CD4-positive, alpha-beta T cell treated with Interleukin-10 for 1 hour (primary cell): ENCODE measurements around the gene GPC3.
"Not testable (repeated sequence)": the region's sequence is repeated elsewhere in the genome, so short reads cannot be mapped to it uniquely, and the experiment has no call there.

Source experiments
- DNase-seq: peaks from one replicate; pipeline ENCODE4 v3.0.0-alpha.2; 2020

Gene GPC3

DNA sequence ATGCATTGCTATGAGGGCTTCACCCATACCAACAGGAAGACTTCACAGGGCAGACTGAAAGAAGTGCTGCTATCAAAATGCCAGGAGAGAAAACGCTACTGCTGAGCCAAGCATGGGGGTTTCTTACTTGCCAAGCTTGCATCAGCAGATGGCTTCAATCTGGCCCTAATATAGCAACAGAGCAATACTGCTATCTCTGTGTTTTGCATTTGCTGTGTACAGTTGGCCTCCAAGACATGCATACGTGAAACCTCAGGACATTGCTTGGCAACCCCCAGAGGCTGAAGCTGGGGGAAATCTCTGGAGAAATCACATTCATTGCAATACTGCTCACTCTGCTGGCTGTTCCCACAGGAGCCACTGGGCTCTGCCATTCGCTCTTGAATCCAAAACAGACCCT is 442.9 kb downstream of the GPC3 start:
- no peak for DNase-seq

DNA sequence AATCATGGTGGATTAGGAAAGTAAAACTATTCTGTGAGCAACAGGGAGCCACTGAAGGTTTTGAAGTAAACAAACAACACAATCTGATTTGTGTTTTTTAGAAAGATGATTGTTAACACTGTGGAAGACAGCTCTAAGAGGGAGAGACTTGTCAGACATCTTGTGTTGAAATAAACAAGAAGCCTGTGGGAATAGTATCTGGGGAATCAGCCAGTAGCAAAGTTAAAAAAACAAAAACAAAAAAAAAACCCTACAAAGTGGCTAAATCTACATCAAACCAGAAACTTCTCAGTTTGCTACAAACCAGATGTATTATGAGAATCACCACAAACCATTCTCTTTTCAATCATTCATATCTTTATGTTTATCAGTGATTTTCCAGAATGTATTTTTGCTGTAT is 444.4 kb downstream of the GPC3 start:
- no peak for DNase-seq

DNA sequence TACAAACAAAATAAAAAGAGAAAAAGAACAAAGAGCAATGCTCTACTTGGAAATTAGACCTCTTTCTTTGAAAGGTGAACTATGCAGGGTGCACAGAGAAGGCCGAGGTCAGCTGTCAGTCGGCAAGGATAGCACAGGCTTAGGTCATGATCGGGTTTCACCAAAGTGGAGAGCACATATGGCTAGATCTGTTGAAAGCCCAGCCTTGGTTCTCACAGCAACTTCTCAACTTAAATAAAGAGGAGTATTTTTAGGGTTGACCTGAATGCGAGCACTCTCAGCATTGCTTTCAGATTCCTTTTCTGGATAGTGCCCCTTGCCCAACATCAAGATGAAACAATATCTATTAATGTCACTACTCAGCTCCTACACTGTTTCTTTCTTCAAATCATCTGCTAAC is 447.2 kb downstream of the GPC3 start:
- no peak for DNase-seq

DNA sequence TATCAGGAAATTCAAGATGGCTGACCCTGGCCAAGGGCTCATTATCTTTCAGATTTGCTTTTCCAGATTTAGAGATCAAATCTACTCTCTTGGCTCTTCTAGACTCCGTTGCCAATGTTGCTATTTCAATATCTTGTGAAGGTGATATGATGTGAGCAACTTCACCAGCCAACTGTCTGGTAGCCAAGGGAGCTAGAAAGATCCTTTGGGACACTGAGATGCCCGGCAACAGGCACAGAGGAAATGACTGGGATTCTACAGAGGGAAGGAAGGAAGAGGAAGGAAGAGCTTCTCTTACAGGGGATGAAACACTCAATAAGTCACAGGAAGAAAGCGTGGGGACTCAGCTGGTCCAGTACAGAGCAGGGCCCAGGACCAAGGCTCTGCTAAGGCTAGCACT is 448.3 kb downstream of the GPC3 start:
- no peak for DNase-seq

DNA sequence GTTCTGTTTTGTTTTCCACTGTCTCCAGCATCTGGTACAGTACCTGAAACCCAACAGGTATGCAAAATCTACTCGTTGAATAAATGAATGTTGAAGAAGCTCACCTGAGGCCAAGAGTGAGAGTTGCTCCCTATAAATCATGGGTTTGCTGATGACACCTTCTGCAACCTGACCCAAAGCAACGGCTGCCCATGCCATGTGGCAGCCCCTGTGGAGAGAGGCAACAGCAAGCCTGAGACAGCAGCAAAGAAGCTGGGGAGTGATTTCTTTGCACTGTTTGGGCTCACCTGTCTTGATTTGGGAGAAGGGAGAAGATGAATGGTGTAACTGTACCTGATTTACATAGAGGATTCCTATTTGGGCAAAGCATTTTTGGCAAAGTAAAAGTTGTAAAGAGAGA is 450.3 kb downstream of the GPC3 start:
- DNase-seq: no peak

DNA sequence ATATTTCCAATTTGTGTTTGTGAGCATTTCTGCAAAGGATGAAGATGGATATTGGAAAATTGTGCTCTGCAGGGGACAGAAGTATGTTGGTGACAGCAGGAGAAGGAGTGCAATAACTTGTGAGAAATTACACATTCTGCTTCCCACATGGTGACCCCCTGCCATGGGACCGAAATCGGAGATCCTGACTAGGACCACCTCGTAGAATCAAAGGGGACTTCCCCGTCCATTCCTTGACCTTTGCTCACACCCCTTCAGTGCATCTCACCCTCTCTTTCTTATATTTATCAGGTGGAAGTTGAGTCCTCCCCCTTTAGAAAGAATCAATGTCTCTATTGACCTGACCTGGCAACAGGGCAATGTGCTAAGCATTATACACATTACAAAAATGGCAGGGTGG is 451.2 kb downstream of the GPC3 start:
- no peak for DNase-seq

DNA sequence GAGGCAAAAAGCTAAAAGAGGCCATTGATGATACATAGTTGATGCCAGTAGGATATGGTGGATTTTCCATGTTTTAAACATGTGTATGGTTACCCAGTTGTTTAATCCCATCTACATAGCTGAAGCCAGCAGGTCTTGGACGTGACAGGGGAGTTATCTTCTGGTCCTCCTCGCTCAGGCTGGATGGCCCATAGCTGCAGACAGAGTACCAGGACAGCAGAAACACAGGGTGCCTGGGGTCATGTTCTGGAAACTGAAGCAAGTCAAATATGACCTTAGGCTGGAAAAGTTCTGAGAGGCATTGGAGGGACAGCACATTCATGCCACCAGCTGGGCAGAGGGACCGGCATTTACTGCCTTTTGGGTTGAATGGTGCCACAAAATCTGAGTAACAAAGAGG is 452.1 kb downstream of the GPC3 start:
- no peak for DNase-seq

DNA sequence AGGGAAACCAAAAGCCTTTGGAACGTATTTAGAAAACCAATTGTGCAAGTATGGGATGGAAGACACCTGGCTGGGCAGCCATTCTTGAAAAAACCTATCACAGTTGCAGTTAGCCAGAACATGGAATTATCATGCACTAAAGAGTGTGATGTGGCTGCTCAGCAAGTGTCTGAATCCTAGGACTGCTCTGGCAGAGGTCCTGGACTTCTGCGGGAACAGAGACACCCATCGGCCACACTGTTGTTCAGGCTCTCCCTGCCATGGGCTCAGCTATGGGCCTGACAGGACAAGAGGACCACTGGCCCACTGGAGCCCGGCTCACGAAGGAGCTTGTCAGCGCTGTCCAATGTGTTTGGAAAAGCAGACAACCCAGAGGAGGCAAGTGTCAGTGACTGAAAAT is 454.4 kb downstream of the GPC3 start:
- no peak for DNase-seq

DNA sequence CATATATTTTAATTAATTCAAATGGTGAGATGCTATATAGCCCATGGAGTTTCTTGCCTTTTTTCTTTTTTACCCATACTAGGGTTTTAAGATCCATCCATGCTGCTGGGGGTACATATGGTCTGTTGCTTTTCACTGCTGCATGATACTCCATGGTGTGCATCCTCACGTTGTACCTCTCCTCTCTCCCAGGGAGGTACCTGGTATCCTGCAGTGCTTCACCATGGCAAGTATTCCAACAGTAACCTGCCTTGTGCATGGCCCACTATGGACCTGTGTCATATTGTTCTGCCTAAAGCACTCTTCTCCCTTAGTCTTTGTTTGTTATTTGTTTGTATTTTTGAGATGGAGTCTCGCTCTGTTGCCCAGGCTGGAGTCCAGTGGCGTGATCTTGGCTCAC is 455.8 kb downstream of the GPC3 start:
- DNase-seq: no peak

DNA sequence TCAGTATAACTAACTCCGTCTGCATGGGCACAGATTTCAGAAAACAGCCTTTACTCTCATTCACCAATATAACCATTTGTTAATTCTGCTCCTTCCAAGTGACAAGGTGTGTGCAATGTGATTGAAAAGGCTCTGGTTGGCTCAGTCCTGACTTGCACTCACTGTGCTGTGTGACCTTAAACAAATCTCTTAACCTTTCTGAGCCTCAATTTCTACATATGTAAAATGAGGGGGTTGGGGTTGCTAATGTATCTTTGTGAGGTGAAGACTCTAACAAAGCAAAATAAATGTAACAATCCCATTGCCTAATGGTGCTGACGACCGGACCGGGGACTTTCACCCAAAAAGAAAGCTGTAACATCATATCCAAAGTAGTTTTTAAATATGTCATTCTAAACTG is 457.6 kb downstream of the GPC3 start:
- no peak for DNase-seq

DNA sequence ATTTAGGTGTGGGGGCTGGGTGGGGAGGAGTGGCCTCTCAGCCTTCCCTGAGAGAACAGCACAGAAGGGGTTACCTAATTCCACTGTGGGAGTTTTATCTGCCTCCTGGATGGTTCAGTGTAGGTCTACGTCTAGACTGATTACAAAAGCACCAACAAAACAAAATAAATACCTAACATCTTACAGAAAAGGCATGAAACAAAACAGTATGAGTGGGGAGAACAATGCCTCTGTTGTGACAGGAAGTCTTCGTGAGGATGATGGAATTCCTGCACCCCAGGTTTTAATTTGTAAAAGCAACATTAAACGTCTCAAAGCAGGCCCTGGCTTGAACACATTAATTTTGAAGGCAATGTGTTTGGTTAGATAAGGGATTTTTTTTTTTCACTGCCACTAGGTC is 458.0 kb downstream of the GPC3 start:
- DNase-seq: no peak

DNA sequence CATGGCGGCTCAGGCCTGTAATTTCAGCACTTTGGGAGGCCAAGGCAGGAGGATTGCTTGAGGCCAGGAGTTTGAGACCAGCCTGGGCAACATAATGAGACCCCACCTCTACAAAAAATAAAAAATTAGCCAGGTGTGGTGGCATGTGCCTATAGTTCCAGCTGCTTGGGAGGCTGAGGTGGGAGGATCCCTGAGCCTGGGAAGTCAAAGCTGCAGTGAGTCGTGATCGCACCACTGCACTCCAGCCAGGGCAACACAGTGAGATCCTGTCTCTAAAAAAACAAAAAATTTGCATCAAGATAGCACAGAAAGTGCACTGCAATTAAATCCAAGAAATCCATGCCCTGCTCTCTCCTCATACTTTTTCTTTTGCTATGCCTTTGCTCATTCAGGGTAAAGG is 458.6 kb downstream of the GPC3 start:
- not testable (repeated sequence) for DNase-seq

DNA sequence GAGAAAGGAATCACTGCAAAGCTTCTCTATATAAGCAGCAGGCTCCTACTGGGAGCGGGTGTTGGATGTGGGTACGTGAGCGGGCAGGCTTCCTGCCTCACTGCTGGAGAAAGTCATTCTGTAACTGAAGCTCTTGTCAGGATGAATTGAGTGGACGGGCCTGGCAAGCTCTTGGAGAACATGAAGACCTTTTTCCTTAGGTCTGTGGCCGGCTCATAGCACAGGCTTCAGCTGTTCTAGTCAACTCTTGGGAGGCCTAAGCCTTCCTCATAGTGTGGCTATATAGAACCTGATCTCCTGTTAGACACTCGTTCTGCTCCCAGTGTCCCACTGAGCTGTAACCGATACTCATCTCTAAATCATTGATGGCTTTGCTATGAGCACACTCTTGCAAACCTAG is 461.9 kb downstream of the GPC3 start:
- DNase-seq: no peak

DNA sequence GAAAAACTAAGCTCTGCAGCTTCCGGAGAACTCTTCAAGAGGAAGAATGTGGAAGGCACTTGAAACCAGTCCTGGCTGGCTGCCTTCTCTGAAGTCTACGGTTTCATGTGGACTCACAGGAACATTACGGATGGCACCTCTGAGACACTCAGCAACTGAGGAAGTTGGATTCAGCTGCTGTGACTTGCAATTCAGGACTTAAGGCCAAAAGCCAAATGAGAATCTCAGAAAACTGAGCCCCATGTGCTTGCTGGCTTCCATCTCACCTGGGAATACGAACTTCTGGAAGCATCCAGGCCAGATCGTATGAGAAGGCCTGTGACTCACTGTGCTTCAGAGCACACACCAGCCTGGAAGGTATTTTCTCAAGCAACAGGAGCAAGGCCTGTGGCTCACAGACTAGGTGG is 462.3 kb downstream of the GPC3 start:
- DNase-seq: no peak

DNA sequence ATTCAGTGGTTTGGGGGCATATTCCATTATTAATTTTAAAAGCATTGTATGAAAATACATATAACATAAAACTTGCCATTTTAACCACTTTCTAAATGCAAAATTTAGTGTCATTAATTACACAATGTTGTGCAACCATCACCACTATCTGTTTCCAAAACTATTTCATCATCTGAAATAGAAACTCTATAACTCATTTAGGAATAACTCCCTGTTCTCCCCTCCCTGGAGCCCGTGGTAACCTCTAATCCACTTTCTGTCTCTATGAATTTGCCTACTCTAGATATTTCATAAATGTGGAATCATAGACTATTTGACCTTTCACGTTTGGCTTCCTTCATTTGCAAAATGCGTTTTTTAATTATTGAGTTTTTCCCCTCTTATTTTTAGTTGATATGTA is 468.7 kb downstream of the GPC3 start:
- no peak for DNase-seq

DNA sequence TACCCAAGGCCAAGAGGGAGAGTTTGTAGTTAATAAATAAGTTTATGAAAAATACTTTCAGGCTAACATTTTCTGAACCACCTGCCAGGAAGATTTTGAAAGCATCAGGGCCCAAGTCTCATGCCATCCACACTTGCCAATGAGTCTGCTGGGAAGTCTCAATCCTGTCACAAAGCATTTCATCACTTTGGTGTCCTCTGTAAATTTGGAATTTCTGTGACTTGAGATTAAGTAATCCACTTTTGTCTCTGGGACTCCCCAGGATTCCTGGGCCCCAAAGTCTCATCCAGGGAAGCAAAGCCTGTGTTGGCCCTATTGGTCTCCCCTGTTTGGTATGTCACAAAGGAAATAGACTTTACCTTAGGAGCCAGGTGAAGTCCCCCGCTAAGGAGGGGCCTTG is 470.9 kb downstream of the GPC3 start:
- no peak for DNase-seq

DNA sequence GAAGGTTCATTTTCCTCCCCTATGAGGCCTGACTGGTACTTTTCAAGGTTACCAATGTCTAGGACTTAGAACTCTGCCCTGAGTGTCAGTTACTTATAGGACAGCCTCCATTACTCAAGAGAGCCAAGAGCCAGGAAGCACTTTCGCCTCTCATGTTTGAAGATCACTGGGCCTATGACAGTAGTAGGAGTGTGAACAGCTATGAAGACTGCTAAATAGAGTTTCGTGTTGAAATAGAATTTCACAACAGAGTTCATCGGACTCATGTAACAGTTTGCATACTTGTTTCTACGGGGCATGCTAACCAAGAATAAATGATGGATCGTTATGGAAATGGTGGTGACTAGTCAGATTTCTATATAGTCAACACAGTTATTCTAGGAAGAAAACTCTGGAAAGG is 472.3 kb downstream of the GPC3 start:
- DNase-seq: no peak

DNA sequence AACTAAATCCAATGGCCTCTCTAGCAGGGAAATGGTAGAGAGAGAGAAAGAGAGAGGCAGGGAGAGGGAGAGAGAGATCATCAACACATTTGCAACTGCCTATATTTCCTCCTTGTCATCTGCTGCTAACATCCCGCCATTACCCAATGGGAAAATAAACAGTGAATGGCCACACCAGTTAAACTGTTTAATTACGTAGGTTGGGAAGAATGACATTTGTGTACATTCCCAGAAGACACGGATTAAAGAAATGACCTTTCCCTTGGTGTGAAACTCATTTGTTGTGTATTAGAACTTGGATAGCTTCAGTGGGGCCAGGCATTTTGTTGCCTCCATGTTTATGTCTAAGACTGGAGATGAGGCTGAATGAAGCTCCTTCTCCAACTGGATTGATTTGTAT is 474.4 kb downstream of the GPC3 start:
- DNase-seq: no peak

DNA sequence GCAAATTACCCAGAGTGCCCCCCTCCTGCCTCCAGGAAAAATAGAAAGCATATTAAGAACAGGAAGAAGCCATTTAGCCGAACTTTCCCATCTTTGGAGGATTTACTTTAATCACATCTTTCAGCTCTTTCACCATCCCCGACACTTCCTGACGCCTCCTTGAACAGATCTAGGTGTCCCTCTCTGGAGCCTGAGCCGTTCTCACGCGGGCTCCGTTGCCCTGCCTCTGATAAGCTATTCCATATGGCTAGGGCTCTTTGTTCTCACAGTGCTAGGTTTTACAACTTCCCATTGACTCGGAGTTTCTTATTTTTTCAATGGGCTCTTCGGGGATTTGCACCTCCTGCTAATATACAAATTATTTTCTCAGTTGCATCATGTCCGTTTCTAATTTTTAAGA is 488.0 kb downstream of the GPC3 start:
- no peak for DNase-seq

DNA sequence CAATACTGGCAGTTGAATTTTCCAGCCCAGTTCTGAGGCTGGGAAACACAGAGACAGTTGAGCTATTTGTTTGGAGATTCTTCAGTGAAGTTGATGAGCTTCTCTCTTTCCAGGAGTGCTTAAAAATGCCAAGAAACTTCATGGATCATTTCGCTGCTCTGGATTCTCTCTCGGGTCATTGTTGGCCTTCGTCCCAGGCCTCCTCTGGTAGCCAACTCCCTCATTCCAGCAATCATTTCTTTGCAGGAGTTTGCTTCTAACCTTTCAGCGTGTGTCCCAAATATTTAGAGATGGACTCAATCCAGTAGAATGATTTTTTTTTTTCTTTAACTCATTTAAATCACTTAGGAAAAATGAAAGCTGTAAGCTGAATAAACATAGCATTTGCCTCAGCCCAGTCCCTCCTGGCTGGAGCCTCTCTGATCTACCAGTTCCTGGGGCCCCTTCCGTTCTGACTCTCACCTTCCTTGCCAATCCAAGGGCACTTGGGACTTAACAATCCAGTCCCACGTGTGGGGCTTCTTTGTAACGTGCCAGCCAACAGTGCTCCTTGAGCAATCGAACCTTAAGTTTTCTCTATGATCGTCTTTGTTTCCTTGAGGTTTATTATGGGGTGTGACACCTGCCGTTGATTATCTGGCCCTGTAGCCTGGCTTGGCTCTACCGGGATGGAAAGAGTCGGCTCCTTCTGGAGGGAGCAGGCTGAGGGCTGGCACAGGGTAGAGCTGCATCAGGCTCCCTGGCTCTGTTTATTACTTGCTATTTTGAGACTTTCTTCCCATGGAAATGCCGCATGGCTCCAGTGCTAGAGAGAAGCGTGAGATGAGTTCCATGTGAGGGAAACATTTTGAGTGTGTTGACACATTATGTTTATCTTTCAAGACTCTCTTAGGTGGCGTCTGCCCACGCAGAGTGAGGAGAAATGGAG is 489.7 kb downstream of the GPC3 start:
- no peak for DNase-seq

DNA sequence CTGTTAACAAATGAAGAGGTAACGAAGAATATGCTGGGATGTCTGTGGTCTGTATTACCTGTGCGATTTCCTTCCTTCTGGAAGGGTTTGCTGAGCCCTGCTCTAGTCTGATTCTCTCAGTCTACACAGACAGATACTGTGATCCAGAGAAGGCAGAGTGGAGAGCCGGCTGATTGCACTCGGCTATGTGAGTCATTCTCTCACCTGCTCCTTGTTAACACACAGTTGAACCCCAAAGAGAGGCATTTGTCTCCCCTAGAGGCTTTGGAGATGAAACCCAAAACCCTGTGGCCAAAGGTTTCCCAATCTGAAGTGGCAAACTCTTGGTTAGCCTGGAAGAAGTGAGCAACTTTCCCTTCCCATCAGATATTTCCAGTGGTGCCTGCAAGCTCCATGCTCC is 492.0 kb downstream of the GPC3 start:
- DNase-seq: no peak

DNA sequence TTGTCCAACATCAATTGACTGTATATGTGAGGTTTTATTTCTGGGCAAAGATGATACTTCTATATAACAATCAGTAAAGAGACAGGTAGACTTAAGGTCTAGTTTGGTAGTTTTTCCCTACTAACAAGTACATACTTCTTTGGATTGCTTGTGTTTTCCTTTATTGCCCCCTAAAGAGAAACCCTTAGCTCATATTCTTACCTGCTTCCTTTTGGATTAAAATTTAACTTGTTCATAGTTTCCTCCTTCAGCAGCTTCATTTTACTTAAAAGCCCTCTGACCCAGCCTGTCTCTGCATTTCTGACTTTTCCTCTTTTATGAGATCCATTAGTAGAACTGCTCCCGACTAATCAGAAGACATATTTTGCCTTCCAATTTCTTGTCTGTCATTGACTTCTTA is 494.4 kb downstream of the GPC3 start:
- no peak for DNase-seq
